Skeletal muscle tissue (tissue), 1 donor: ENCODE results near the gene MRPS18C. TPM values are rescaled to one million over a fixed set of nuclear protein-coding genes. Genes with fewer than 3 reads are reported as not detected.

Experiments
- total RNA-seq: library from RNA; depleted of rRNA; stranded (reverse); fragments of >200 nt; gene quantifications from one replicate; pipeline ENCODE4 v1.2.3, GENCODE V29; 2014

The MRPS18C gene
- total RNA-seq, 1 donor from 2014 or later = 23.5 TPM

Other genes starting within 250 kb of the MRPS18C start
- 11.0 TPM for gene COQ2, start 171.3 kb upstream of the MRPS18C start, total RNA-seq
- gene HPSE, start 121.2 kb upstream of the MRPS18C start, total RNA-seq = 1.0 TPM
- gene HELQ, start 235 bp upstream of the MRPS18C start, total RNA-seq = 18.3 TPM
- 18.8 TPM for gene ABRAXAS1, start 29.0 kb downstream of the MRPS18C start, total RNA-seq
- gene GPAT3, start 80.0 kb downstream of the MRPS18C start, total RNA-seq = 32.4 TPM